GM18867 (cell line): Measurements from ENCODE around the gene CDK17.
"Not testable (repeated sequence)": the region's sequence is repeated elsewhere in the genome, so short reads cannot be mapped to it uniquely, and the experiment has no call there.

Source experiments
- ATAC-seq: cut with Tn5 transposase; IDR thresholded peaks from one replicate; pipeline ENCODE4 v1.9.1; 2021; ENCODE audit warnings: mild to moderate bottlenecking, moderate library complexity; ENCODE audit not compliant: unreplicated experiment

CDK17 gene

DNA sequence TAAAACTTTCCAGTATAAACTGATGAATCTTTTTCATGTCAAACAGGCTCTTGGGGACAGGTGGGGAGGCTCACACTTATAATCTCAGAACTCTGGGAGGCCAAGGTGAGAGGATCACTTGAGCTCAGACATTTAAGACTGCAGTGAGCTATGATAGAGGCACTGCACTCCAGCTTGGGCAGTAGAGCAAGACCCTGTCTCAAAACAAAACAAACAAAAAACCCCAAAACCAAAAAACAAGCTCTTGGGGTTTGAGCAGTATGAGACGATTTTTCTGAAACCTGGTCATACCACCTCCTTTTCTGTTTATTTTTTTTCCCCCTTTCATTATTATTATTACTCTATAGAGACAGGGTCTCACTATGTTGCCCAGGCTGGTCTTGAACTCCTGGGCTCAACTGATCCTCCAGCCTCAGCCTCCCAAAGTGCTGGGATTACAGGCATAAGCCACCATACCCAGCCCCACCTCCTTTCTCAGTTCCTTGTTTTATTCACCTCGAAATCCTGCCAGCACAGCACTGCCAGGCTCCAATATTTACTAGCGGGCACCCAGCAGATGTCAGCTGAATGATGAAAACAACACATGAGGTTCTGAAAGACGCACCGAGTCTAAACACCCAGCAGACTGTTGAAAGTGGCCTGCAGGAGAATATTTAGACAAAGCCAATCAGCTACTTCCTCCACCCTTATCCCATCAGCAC, 19.5 kb upstream of the CDK17 start:
- no peak for ATAC-seq

DNA sequence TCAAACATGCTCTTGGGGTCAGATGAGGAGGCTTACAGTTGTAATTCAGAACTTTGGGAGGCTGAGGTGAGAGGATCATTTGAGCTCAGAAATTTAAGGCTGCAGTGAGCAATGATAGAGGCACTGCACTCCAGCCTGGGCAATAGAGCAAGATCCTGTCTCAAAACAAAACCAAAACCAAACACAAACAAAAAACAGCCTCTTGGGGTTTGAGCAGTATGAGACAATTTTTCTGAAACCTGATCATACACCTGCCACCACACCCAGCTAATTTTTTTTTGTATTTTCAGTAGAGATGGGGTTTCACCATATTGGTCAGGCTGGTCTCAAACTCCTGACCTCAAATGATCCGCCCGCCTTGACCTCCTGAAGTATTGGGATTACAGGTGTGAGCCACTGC, 17.4 kb upstream of the CDK17 start:
- ATAC-seq: not testable (repeated sequence)

DNA sequence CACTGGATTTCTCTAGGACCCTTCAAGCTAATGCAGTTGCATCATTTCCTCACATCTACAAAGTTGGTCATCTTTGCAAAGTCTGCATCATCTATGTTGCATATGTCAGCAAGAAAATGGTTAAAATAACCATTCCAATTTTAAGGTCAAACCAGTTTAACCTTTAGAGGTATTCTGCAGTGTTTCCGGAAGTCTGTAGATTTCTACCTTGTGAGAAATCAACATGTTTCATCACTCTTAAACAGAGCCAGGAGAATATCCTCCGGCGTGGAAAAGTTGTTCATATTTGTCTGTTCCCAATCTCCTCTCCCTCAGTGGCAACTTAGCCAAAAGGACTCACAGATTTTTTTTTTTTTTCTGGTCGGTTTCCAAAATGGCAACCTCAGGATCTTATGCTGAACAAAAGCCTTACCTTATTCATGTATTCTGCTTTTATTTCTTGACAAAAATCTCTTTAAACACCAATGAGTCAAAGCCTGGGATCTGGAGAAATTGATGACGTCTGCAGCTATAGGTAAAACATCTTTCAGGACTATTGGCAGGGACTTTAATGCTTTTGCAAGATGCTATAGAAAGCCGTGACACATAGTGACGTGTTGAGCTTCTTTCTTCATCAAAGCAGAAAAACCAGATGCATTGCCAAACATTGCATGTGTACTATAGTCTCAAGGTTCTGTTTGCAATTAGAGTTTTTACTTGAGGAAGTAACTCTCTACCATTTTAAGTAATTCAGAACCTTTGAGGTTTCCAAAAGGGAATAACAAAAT, 16.0 kb upstream of the CDK17 start:
- ATAC-seq: no peak

DNA sequence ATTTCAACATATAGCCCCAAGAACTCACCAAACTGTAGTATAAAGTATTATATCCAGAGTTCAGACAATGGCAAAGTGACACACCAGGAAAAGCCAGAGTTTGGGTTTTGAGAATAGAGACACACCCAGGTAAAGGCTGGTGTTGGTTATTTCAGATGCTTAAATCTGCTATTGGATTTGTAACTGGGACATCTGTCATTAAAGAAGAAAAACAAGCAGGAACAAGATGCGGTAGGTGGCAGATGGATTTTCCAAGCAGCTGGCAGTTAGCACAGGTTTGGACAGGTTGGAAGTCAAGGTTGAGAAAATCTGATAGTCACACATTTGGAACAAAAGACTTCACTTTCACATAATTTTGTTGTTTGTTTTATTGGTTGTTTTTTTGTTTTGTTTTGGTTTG, 14.4 kb upstream of the CDK17 start:
- no peak for ATAC-seq

DNA sequence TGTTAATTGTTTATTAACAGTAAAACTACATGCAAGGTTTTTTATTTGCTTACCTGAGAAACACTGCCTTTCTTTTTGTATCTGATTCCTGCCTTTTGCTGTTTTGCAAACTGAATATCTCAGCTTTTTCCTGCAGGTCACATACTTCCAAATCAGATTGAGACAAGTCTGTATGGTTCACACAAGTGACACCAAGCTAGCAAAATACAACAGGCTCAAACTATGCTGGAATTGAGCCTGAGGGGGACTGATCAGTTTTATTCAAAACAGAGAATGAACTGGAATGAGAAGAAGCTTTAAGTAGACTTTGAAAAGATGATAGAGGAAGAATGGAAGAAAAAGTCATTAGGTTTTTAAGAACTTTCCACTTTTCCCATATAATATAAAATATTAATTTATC, 12.2 kb upstream of the CDK17 start:
- ATAC-seq: no peak

DNA sequence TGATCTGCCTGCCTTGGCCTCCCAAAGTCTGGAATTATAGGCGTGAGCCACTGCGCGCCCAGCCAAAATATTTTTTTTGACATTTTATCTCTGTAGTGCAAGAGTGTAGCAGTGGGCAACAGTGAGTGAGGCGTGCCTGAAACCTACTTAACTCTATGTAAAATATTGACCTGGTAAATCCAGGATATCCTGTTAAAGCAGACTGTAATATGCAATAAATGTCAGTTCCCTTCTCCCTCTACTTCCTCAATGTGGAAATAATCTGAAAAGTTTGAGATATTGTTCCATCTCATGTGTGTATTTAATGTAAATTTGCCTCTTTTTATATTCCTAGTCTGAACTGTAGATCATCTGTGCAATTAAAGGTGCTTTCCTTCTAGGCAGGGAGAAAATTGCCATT, 9.5 kb upstream of the CDK17 start:
- ATAC-seq: no peak

DNA sequence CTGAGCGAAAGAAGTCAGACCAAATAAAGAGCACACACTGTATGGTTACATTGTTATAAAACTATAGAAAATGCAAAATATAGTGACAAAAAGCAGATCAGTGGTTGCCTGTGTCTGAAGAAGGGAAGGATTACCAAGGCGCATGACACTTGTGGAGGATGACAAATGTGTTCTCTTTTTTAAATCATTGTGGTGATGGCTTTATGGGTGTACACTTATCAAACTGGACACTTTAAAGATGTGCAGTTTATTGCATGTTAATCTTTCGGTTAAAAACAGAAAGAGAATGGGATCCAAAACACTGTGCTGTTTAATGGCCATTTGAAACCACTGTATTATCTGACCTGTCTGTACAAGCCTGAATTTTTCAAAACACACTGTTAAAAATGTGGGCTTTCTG, 8.8 kb upstream of the CDK17 start:
- no peak for ATAC-seq

DNA sequence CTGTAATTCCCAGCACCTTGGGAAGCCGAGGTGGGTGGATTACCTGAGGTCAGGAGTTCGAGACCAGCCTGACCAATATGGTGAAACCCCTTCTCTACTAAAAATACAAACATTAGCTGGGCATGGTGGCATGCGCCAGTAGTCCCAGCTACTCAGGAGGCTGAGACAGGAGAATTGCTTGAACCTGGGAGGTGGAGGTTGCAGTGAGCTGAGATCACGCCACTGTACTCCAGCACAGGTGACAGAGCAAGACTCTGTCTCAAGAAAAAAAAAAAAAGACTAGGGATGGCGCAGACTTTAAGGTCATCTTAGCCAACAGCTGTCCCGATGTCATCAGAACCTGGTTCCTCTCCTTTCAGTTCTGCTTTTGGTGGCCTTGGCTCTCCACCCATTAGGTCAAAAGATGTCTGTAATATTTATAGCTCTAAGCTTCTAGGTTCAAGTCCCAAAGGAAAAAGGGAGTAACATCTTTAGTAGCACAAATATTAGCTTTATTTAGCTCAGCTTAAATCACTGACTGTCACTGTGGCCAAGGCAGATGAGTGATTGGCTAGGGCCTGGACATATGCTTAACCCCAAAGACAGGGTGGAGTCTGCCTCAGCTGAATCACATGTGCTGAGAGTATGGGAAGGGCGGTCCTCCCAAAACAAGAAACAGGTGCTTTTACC, 7.3 kb upstream of the CDK17 start:
- peak; percentile 93 for ATAC-seq

DNA sequence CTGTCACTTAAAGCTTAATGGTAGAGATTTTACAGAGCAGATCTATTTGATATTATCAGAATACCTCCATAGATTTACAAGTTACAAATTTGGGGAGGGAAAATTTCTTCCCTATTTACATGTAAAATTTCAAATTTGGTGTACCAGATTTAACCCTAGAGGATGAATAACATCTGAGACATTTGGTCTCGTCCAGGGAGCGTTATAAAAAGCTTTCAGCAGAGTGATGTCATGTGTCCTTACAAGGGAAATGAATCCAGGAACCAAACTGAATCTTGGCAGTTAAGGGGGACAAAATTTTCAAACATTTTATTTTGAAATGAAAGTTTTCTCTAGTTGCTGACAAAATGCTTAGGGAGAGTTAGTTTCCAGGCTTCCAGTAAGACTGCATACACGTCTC, 4.5 kb upstream of the CDK17 start:
- no peak for ATAC-seq

DNA sequence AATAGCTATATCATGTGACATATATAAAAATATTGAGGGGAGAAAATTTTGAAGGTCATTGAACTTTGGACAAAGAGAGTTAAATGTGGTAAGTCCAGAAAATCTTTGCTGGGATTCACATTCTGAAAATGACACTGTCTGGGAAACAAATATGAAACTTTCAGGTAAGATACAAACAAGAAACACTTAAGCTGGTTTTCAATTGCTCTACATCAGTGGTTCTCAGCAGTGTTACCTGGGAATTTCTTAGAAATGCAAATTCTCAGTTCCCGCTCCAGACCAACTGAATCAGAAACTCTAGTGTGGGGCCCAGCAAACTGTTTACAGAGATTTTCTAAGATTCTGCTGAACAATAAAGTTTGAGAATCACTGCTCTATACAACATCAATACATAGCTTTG, 3.6 kb upstream of the CDK17 start:
- no peak for ATAC-seq

DNA sequence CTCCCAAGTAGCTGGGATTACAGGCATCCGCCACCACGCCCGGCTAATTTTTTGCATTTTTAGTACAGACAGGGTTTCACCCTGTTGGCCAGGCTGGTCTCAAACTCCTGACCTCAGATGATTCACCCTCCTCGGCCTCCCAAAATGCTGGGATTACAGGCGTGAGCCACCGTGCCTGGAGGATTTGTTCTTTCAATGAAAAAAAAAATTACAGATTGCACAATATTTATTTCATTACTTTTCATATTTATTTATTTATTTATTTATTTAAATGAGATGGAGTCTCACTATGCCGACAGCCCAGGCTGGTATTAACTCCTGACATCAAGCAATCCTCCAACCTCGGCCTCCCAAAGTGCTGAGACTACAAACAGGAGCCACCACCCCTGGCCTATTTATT, 2.3 kb upstream of the CDK17 start:
- not testable (repeated sequence) for ATAC-seq

DNA sequence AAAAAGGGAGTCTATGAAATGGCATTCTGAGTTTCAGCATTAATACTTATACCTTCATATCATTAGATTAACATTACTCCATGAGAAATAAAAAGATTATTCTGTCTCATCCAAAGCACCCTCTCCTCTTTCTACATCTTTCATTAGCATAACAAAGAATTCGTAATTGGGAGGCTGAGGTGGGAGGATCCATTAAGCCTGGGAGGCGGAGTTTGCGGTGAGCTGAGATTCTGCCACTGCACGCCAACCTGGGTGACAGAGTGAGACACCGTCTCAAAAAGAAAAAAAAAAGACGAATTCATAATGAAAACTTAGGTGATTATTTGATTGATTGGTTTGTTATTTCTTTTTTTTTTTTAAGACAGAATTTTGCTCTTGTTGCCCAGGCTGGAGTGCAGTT, 1.8 kb upstream of the CDK17 start:
- ATAC-seq: no peak

DNA sequence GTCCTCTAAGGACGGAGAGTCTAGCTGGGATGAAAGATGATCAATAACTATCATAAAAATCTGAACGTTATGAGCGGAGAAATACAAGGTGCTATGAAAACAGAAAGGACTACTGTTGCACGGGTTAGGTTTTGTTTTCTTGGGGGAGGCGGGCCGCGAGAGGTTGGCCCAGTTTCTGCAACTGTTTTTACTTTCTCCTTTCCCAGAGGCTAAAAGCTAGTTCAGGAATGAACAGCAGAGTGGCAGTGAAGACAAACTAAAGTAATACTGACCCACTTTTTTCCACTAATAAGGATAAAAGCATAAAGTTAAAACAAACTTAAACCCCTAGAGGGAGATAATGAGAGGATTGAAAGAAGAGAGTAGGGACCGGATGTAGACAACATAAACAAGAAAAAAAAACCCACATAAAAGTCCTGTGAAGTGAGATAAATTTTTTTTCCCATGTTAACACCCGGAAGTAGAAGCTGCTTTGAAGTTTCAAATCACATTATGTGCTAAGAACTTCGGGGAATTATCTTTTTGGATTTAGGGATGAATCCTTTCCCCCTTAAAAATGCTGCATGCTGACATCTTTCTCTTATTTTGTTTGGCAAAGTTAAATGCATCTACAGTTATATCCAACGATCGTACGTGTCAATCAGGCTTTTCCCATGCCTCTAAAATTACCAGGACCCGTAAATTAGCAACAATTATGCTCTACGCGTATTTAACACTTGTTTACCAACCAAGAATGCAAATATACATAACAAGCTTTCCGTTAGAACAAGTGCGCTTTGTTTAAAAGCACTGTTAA, 1.0 kb upstream of the CDK17 start:
- peak; percentile 31 for ATAC-seq

DNA sequence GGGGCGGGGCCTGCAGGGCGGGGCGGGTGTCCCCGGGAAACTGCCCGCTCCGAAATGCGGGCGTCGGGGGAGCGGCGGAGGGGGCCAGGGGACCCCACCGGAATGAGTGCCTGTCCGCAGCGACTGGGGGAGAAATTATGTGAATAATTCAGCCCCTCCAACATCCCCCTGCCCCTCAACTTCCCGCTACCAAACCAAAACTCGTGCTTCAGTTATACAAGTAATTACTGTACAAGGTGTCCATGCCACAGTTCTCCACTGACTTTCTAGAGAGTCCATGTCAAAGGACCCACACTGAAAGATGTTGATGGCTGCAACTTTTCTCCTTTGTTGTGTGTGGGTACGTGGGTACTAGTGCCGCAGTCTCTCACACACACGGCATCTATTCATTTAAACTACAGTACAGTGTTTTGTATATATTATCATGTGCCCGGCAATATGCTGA, 414 bp upstream of the CDK17 start:
- ATAC-seq: peak; percentile 3

DNA sequence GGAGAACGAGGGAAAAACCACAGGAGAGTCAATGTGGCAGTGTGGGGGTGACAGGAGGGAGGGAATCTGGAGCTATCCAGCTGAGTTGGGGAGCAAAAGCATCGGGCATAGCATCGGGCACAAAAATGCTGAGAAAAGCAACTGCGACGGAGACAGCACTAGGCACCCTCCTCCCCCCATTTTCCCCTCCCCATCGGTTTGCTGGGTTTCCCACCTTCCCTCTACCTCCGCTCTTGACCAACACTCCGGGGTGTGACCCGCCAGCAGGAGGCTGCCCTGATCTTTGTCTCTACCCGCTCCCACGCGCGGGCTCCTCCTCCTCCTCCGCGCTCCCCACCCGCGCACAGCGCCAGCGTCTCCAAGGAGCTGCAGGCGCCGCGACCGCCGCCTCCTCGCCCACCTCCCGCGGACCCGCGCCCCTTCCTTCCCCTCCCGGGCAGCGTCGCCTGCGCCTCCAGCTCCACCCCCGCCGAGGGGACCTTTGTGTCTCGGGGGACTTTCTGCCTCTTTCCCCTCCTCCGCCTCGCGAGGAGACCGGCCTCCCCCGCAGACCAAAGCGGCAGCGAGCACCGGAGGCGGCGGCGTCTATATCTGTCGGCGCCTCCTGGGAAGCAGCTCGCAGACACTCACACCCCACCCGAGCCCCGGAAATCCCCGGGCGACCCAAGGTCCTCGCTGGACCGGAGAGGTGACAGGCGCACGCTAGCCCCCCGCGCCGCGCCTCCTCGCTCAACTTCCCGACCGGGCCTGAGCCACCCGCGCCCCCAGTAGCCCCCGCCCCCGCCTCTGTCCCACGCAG, 920 bp downstream of the CDK17 start:
- peak; percentile 47 for ATAC-seq

DNA sequence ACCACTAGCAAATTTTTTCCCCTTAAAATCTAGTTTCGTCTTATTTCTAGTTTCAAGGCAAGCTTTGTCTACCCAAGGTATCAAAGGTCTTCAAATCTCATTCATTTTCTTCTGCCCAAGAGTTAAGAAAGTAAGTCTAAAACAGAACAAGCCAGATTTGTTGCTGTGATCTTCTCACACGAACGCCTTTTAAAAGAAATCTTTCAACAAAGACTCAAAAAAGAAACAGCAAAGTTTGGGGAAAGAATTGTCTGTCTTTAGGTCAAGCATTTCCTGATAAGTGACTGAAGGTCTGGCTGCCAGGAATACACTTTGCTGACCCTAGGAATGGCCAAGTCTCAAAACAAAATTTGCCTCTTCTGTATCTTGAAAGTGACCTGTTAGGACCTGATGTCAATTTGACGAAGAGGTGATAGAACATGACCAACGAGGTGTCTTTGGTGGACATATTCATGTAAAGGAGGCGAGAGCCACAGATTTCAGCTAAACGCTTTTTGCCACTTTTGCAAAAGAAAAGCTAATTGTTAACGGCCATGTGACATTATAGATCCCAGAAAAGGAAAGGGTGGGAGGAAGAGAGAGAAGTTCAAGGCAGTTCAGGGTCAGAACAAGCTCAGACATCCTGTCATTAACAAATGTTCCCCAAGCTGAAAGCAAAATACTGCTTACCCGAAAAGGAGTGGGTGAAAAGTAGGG, 1.7 kb downstream of the CDK17 start:
- ATAC-seq: no peak

DNA sequence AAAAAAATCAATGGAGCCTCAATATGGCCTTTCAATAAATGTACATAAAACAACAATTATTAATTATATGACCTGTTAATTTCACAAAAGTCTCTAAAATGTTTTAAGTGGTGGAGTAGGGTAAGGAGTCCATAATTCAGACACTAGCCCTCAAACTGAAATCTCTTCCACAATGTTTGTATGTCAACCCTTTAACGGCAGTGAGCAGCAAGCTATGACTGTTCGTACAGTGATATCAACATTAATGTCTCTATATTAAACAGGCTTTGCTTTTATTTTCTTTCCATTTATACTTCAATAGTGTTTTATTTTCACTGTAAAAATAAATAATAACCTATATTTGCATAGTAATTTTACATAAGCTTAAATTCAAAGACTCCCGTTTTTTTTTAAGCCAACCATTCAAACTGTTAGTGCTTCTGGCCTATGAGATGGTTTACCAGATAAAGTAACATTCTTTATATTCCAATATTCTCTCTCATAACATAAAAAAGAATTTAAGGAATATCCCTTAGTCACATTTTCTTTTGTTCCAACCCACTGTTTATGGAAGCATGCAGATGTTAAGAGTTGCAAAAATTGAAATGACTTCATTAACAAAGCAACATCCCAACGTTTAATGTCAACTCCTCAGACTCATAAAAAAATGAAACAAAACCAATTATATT, 2.3 kb downstream of the CDK17 start:
- ATAC-seq: no peak

DNA sequence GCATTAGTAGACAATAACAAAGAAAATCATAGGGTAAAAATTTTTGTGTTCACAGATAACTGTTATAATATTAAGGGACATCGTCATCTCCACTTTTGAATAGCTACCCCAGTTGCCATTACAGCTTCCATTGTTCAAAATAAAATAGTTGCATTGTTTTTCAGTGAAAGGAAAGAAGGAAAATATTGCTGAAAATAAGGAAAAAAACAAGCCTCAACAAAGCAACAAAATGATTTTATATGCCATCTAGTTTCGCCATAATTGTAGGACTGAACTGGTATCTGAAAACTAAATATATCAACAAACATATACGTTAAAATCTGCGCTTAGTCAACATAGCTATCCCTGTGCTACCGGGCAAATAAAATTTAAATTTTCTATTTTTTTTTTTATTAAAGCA, 3.3 kb downstream of the CDK17 start:
- no peak for ATAC-seq

DNA sequence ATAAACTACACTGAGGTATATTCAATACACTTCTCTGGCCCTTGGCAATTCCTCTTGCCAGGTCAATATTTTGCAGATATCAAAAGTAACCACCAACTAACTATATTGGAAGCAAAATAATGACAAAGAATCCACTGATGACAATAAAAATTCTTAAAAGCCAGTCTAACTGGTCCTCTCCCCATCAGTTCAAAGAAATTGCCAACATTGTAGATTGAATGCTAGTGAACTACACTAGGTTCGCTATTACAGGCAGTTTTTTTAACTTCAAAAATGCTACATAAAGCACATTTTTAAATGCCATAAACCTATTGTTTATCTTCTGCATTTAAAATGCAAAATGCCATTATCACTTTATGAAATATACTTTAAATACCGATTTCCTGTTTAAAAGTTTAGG, 4.0 kb downstream of the CDK17 start:
- no peak for ATAC-seq
